ENCODE data around the gene DCAF7.

The DCAF7 gene

DNA sequence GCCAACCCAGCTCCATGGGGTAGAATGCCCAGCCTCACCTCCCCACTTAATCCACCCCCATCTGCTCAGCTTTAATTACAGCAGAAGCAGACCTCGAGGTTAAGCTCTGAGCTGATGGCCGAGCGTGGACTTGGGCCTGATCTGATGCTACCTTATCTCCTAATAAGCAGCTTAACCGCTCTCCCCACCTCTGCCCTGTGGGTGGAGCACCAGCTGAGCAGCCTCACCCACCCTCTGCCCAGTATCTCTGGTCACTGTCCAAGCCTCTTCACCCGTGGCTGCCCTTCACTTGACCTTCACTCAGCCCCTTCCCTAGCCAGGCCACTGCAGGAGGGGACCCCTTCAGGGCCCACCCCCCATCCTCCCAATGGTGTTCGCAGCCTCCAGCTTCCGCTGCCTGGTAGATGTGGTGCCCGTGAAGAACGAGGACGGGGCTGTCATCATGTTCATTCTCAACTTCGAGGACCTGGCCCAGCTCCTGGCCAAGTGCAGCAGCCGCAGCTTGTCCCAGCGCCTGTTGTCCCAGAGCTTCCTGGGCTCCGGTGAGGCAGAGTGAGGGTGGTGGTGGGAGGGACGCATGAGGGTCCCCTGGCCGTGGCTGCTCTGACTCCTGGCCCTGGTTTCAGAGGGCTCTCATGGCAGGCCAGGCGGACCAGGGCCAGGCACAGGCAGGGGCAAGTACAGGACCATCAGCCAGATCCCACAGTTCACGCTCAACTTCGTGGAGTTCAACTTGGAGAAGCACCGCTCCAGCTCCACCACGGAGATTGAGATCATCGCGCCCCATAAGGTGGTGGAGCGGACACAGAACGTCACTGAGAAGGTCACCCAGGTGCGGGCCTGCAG lies 20.3 kb upstream of the DCAF7 start:
- POLR2A ChIA-PET, result no interaction called here
- TF ChIP-seq, protein P1, sequence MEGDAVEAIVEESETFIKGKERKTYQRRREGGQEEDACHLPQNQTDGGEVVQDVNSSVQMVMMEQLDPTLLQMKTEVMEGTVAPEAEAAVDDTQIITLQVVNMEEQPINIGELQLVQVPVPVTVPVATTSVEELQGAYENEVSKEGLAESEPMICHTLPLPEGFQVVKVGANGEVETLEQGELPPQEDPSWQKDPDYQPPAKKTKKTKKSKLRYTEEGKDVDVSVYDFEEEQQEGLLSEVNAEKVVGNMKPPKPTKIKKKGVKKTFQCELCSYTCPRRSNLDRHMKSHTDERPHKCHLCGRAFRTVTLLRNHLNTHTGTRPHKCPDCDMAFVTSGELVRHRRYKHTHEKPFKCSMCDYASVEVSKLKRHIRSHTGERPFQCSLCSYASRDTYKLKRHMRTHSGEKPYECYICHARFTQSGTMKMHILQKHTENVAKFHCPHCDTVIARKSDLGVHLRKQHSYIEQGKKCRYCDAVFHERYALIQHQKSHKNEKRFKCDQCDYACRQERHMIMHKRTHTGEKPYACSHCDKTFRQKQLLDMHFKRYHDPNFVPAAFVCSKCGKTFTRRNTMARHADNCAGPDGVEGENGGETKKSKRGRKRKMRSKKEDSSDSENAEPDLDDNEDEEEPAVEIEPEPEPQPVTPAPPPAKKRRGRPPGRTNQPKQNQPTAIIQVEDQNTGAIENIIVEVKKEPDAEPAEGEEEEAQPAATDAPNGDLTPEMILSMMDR (IDR thresholded peaks at IDR 0.05; ENCODE audit: insufficient read depth, low read length, missing control alignments), result no peak
- CTCF ChIA-PET, result interaction anchor here (0.9 to 2.4 kb wide), 4 partner anchors 9 to 82 kb away, joined by 3 to 5 read pairs (median 4); no protein-coding TSS in a partner anchor
- no peak for DNase-seq (ENCODE audit: low read depth, low spot score)
- H3K4me3 ChIP-seq (ENCODE audit: low read depth, low read length), result no peak overlapping the region

DNA sequence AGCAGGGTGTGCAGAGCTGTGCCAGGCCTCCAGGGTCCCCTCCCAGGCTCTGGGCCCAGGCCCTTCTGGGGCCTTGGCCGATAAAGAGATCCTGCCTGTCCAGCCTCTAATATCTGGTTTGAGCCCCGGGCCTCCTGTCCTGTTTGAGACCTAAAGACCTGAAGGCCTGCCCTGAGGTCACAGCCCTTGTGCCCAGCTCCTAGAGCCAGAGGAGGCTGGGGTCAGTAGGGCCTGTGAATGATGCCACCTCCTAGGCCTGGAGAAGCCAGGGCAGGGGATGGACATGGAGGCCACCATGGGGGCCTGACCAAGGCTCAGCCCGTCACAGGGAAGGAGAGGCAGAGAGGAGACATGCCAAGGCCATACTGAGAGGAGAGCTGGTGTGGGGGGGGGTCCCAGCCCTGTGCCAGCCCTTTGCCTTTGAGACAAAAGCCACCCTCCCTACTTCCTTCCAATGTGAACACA lies 19.7 kb upstream of the DCAF7 start:
- ChIA-PET POLR2A (no interaction called here), CTCF (interaction anchor here (0.9 to 2.4 kb wide), 4 partner anchors 8 to 82 kb away, joined by 3 to 5 read pairs (median 4); no protein-coding TSS in a partner anchor)
- no peak overlapping the region for H3K4me3 ChIP-seq (ENCODE audit: low read depth, low read length)
- DNase-seq (ENCODE audit: low read depth, low spot score), result no peak
- TF ChIP-seq, protein P1 (IDR thresholded peaks at IDR 0.05; ENCODE audit: insufficient read depth, low read length, missing control alignments), result no peak

DNA sequence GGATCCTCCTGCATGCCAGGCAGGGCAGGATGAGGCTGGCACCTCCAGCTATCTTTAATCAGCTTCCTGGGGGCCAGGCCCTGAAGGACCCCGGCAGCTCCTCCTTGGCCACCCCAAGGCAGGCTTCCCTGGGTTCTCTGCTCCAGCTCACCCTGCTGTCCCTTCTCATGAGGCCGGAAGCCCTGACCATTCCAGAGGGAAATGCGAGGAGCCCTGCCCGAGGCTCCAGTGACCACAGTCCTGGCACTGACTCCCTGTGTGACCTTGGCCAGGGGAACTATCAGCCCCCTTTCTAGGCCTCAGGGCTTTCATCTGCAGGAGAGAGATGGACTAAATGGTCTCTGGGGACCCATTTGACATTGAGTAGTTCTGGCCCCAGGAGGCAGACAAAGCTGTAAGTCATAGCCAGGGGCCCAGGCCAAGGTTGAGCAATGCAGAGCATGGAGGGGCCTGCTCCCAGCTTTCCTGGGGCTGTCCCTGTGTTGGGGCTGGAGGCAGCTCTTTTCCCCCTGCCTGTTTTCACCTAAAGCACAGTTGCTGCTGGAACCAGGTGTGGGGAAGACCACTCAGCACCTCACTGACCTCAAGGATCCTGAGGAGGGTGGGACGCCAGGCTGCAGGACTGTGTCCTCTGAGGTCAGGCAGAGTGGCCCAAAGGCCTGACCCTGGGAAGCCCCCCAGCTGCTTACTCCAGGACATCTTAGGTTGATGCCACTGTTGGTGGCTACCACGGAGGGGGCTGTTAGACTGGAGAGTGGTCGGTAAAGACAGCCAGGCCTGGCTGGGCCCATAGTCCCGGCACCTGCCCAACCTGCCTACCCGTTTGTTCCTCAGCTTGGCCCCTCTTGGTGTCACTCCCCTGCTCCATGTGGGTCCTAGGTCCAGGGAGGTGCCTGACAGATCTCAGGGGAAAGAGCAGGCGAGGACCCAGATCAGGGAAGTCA lies 19.0 kb upstream of the DCAF7 start:
- ChIA-PET POLR2A (no interaction called here), CTCF (interaction anchor here (0.9 to 2.4 kb wide), 3 partner anchors 8 to 81 kb away, joined by 3 to 5 read pairs (median 5); no protein-coding TSS in a partner anchor)
- TF ChIP-seq, protein P1 (IDR thresholded peaks at IDR 0.05; ENCODE audit: insufficient read depth, low read length, missing control alignments), result no peak
- DNase-seq (ENCODE audit: low read depth, low spot score), result no peak
- H3K4me3 ChIP-seq (ENCODE audit: low read depth, low read length), result no peak overlapping the region

GRCh38 chr17:63533433-63534077 lies 16.7 kb upstream of the DCAF7 start:
- CTCF ChIA-PET, result no interaction called here

GRCh38 chr17:63534078-63534570 lies 16.2 kb upstream of the DCAF7 start:
- TF ChIP-seq, protein P1 (IDR thresholded peaks at IDR 0.05; ENCODE audit: insufficient read depth, low read length, missing control alignments), result no peak
- ChIA-PET POLR2A (no interaction called here), CTCF (no interaction called here)
- H3K4me3 ChIP-seq (ENCODE audit: low read depth, low read length), result no peak overlapping the region
- no peak for DNase-seq (ENCODE audit: low read depth, low spot score)

More at GRCh38 chr17:63533433-63534077, 16.7 kb upstream of the DCAF7 start:
- DNase-seq (ENCODE audit: low read depth, low spot score), result no peak
- TF ChIP-seq, protein P1 (IDR thresholded peaks at IDR 0.05; ENCODE audit: insufficient read depth, low read length, missing control alignments), result no peak
- POLR2A ChIA-PET, result no interaction called here
- H3K4me3 ChIP-seq (ENCODE audit: low read depth, low read length), result no peak overlapping the region

Data from AG04449 (cell line).